MCF 10A (cell line): Measurements from ENCODE around the gene COL23A1. TPM values are rescaled to one million over a fixed set of nuclear protein-coding genes. Genes with fewer than 3 reads are reported as not detected.

ENCODE experiments used
- BruUV-seq: library from RNA; stranded (reverse); fragments of 400-500 nt; replicated peaks from 2 replicates; lab custom pipeline; 2021; lab: Mats Ljungman, UMichigan
- CTCF ChIA-PET: fragments of 300-600 bp; sonication (Branson Sonifier 250); formaldehyde crosslinking; extraction: SDS; loops from one replicate; lab custom pipeline; 2021; ENCODE audit warnings: antibody characterized with exemption, inconsistent platforms; lab: Yijun Ruan, JAX
- POLR2A ChIA-PET: fragments of 300-600, 350-650 bp; sonication (Branson Sonifier 250); formaldehyde crosslinking; extraction: SDS; loops from one replicate; lab custom pipeline; 2020; ENCODE audit warnings: antibody characterized with exemption, inconsistent platforms; lab: Yijun Ruan, JAX
- DNase-seq: peaks from one replicate; pipeline ENCODE4 v3.0.0-alpha.2; 2018; ENCODE audit not compliant: unreplicated experiment
- H3K27ac Mint-ChIP-seq: one replicate; pipeline ENCODE4 v1.8.0; 2022; ENCODE audit warnings: mild to moderate bottlenecking, low read depth, mixed read lengths; ENCODE audit not compliant: unreplicated experiment
- H3K27me3 Mint-ChIP-seq: one replicate; pipeline ENCODE4 v1.8.0; 2022; ENCODE audit warnings: mixed read lengths; ENCODE audit not compliant: insufficient read depth, unreplicated experiment
- H3K36me3 Mint-ChIP-seq: one replicate; pipeline ENCODE4 v1.8.0; 2022; ENCODE audit warnings: mild to moderate bottlenecking, moderate library complexity, mixed read lengths; ENCODE audit not compliant: insufficient read depth, unreplicated experiment
- H3K4me1 Mint-ChIP-seq: one replicate; pipeline ENCODE4 v1.8.0; 2022; ENCODE audit warnings: mixed read lengths; ENCODE audit not compliant: insufficient read depth, unreplicated experiment
- H3K4me3 Mint-ChIP-seq: one replicate; pipeline ENCODE4 v1.8.0; 2022; ENCODE audit warnings: mild to moderate bottlenecking, moderate library complexity, mixed read lengths; ENCODE audit not compliant: unreplicated experiment
- H3K9me3 Mint-ChIP-seq: one replicate; pipeline ENCODE4 v1.8.0; 2022; ENCODE audit warnings: mixed read lengths; ENCODE audit not compliant: unreplicated experiment
- intact Hi-C: fragments of 100-400 bp; cut with micrococcal nuclease; formaldehyde crosslinking; loops from 2 replicates; pipeline ENCODE4 v1.14.1; 2022
- total RNA-seq: library from RNA; stranded (reverse); gene quantifications from 2 replicates; pipeline ENCODE4 v1.2.3, GENCODE V29; 2022
- TF ChIP-seq, protein P1 (sequence below): fragments of 200-600 bp; IDR thresholded peaks from one replicate; pipeline ENCODE4 v1.8.0; 2022; ENCODE audit warnings: antibody characterized with exemption, mild to moderate bottlenecking; ENCODE audit not compliant: unreplicated experiment

Gene COL23A1
- total RNA-seq, 1 experiment from 2014 or later = not detected

DNA sequence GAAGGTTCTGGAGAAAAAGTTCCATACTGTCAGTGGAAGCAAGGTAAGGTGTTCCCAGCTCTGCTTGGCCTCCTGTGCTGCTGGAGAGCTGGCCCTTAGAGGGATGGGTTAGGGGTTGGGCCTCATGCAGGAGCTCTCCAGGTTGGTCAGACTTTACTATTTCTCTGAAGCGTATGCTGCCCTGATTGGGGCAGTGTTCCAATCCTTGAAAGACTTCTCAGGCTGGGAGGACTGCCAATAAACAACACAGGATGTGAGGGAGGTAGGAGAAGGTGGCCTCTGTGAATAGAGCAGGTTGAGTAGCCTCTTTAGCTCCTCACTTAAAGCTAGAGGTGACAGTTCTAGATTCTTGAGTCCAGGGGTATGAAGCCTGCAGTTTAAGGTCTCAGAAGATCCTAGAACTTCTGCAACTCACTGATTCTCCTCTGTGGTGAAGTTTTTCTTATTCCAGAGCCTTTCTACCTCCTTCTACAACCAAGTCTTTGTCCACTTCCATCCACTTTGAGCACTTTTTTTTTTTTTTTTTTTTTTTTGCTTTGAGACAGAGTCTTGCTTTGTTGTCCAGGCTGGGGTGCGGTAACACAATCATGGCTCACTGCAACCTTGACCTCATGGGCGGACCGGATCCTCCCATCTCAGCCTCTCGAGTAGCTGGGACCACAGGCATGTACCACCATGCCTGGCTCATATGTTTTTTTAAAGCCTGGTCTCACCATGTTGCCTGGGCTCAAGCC is 382.8 kb downstream of the COL23A1 start:
- Mint-ChIP-seq H3K9me3 (no peaks in the 10 kb centered on the region), H3K4me3 (peak overlapping the region; percentile 99), H3K27me3 (no peaks in the 10 kb centered on the region), H3K4me1 (peaks cover 32% of the 10 kb centered on the region), H3K36me3 (peaks cover 82% of the 10 kb centered on the region), H3K27ac (peak overlapping the region; percentile 85)
- peak; percentile 96 for DNase-seq
- ChIA-PET CTCF (interaction anchor here (0.7 to 1.7 kb wide), 7 partner anchors 20 to 433 kb away, joined by 3 to 7 read pairs (median 4); no protein-coding TSS in a partner anchor), POLR2A (interaction anchor here (0.6 to 4.9 kb wide), 12 partner anchors 9 to 423 kb away, joined by 3 to 44 read pairs (median 6); partner anchors contain the start of genes NHP2 and PHYKPL)
- TF ChIP-seq, protein P1, sequence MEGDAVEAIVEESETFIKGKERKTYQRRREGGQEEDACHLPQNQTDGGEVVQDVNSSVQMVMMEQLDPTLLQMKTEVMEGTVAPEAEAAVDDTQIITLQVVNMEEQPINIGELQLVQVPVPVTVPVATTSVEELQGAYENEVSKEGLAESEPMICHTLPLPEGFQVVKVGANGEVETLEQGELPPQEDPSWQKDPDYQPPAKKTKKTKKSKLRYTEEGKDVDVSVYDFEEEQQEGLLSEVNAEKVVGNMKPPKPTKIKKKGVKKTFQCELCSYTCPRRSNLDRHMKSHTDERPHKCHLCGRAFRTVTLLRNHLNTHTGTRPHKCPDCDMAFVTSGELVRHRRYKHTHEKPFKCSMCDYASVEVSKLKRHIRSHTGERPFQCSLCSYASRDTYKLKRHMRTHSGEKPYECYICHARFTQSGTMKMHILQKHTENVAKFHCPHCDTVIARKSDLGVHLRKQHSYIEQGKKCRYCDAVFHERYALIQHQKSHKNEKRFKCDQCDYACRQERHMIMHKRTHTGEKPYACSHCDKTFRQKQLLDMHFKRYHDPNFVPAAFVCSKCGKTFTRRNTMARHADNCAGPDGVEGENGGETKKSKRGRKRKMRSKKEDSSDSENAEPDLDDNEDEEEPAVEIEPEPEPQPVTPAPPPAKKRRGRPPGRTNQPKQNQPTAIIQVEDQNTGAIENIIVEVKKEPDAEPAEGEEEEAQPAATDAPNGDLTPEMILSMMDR = no peak
- no TSS peak for BruUV-seq
- intact Hi-C loops = no loop called here

DNA sequence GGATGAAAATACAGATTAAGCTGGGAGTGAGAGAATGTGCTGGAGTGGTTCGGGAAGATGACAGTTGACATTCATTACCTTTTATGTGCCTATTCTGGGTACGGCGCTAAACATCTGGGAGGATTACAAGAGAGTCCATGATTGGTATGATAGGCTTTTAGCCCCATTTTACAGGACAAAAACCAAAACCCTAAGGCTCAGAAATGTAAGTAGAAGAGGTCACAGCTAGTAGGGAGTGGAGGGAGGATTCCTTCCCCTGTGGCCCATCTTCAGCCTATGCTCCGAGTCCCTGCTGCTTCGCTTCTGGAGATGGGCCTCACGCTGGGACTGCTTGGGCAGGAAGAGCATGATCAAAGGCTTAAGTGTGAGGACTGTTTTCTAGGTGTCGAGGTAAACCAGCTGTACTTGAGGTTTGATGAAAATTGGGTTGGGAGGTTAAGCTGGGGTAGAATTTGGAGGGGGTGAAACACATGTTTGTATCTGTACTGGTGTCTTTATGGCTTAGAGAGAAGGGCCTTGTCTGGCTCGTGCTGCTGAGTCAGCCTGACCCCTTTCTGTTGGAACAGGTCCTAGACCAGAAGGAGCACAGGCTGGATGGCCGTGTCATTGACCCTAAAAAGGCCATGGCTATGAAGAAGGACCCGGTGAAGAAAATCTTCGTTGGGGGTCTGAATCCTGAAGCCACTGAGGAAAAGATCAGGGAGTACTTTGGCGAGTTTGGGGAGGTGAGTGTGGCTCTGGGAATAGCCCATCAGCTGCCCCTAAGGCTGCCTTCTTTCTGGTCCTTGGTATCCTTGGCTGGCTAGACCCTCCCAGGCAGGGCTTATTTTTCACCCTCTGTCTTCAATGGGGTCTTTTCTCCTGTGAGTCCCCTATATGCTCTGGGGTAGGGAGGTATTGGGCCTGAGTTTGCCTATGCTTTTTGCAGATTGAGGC is 383.8 kb downstream of the COL23A1 start:
- peak overlapping the region; percentile 53 for H3K27ac Mint-ChIP-seq
- intact Hi-C loops = no loop called here
- H3K9me3 Mint-ChIP-seq = no peaks in the 10 kb centered on the region
- peak overlapping the region; percentile 99 for H3K4me3 Mint-ChIP-seq
- H3K36me3 Mint-ChIP-seq = peaks cover 73% of the 10 kb centered on the region
- CTCF ChIA-PET = interaction anchor here (0.6 to 1.7 kb wide), 9 partner anchors 20 to 366 kb away, joined by 3 to 7 read pairs (median 3); no protein-coding TSS in a partner anchor
- no peaks in the 10 kb centered on the region for H3K27me3 Mint-ChIP-seq
- no peak for DNase-seq
- POLR2A ChIA-PET = interaction anchor here (0.5 to 4.9 kb wide), 16 partner anchors 8 to 1201 kb away, joined by 3 to 44 read pairs (median 4); partner anchors contain the start of genes NHP2 and PHYKPL
- BruUV-seq = TSS peak; percentile 28
- TF ChIP-seq, protein P1 = no peak
- H3K4me1 Mint-ChIP-seq = peaks cover 40% of the 10 kb centered on the region

DNA sequence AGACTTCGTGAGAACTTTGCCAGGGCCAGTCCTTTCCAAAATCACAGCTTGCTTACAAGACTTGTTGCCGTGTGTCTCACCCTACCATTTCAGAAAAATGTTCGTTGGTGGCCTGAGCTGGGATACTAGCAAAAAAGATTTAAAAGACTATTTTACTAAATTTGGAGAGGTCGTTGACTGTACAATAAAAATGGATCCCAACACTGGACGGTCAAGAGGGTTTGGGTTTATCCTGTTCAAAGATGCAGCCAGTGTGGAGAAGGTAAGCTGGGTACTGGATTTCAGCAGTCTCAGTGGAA is 384.5 kb downstream of the COL23A1 start:
- CTCF ChIA-PET = interaction anchor here (0.6 to 1.7 kb wide), 6 partner anchors 19 to 367 kb away, joined by 3 to 5 read pairs (median 4); no protein-coding TSS in a partner anchor
- Mint-ChIP-seq H3K36me3 (peaks cover 65% of the 10 kb centered on the region), H3K4me3 (peak overlapping the region; percentile 99), H3K27me3 (no peaks in the 10 kb centered on the region), H3K9me3 (no peaks in the 10 kb centered on the region), H3K4me1 (peaks cover 40% of the 10 kb centered on the region), H3K27ac (peak overlapping the region; percentile 53)
- TF ChIP-seq, protein P1 = no peak
- BruUV-seq = no TSS peak
- no peak for DNase-seq
- POLR2A ChIA-PET = interaction anchor here (0.6 to 4.9 kb wide), 11 partner anchors 8 to 425 kb away, joined by 3 to 44 read pairs (median 7); partner anchors contain the start of genes NHP2 and PHYKPL
- intact Hi-C loops = loop anchor here (2.0 kb wide), 1 partner anchor 27 kb away; the partner anchor contains the start of gene PHYKPL
